HEK293 (cell line): Measurements from ENCODE around the gene GNB2.

ENCODE experiments used
- CTCF ChIA-PET: fragments of 350-600 bp; formaldehyde crosslinking; extraction: SDS; loops from one replicate; lab custom pipeline; 2021; ENCODE audit warnings: antibody characterized with exemption; lab: Yijun Ruan, JAX
- POLR2A ChIA-PET: fragments of 300-600 bp; formaldehyde crosslinking; extraction: SDS; loops from one replicate; lab custom pipeline; 2020; ENCODE audit warnings: antibody characterized with exemption, inconsistent platforms; lab: Yijun Ruan, JAX
- H3K27ac ChIP-seq: fragments of 200-500 bp; sonication (Bioruptor generic); 2 replicates; pipeline ENCODE4 v1.5.1; 2014; ENCODE audit warnings: low read depth, low read length, control low read depth, inconsistent platforms; ENCODE audit errors: extremely low read depth
- H3K36me3 ChIP-seq, 2 experiments: fragments of 200-500 bp in 1 of 2; sonication (Bioruptor generic) in 1 of 2; 1 replicate in 1 of 2; 2 replicates in 1 of 2; pipeline ENCODE4 v1.5.1; 2014 to 2017; ENCODE audit warnings: inconsistent platforms in 2 of 2, low read length in 2 of 2; ENCODE audit not compliant: control insufficient read depth in 2 of 2, insufficient read depth in 1 of 2
- H3K4me1 ChIP-seq: fragments of 200-500 bp; sonication (Bioruptor generic); 2 replicates; pipeline ENCODE4 v1.5.1; 2014; ENCODE audit warnings: mild to moderate bottlenecking, low read length, inconsistent platforms; ENCODE audit not compliant: control insufficient read depth, insufficient read depth
- H3K4me3 ChIP-seq: 2 replicates; pipeline ENCODE4 v1.5.1; 2011; ENCODE audit warnings: low read depth, mild to moderate bottlenecking, control low read depth, low read length, moderate library complexity
- H3K9me3 ChIP-seq: fragments of 200-500 bp; sonication (Bioruptor generic); 2 replicates; pipeline ENCODE4 v1.5.1; 2014; ENCODE audit warnings: low read depth, low read length, inconsistent platforms; ENCODE audit not compliant: control insufficient read depth, insufficient read depth
- GLIS2 ChIP-seq: fragments of 450-650 bp; formaldehyde crosslinking; IDR thresholded peaks from 2 replicates; pipeline ENCODE4 v1.5.1; 2016; ENCODE audit warnings: missing biosample characterization, missing genetic modification characterization
- HIC1 ChIP-seq: fragments of 450-650 bp; formaldehyde crosslinking; IDR thresholded peaks from 2 replicates; pipeline ENCODE4 v1.5.1; 2016; ENCODE audit warnings: missing biosample characterization, missing genetic modification characterization
- MZF1 ChIP-seq: fragments of 450-650 bp; formaldehyde crosslinking; IDR thresholded peaks from 2 replicates; pipeline ENCODE4 v1.5.1; 2017; ENCODE audit warnings: missing biosample characterization, missing genetic modification characterization, borderline replicate concordance
- ZBTB26 ChIP-seq: fragments of 450-650 bp; formaldehyde crosslinking; optimal IDR thresholded peaks from 2 replicates; pipeline ENCODE3; 2016; ENCODE audit warnings: missing biosample characterization, mild to moderate bottlenecking, missing genetic modification characterization
- ZBTB7A ChIP-seq: fragments of 450-650 bp; formaldehyde crosslinking; IDR thresholded peaks from 2 replicates; pipeline ENCODE4 v1.5.1; 2016; ENCODE audit warnings: low read depth, missing biosample characterization, missing genetic modification characterization
- ZFP37 ChIP-seq: fragments of 450-650 bp; formaldehyde crosslinking; IDR thresholded peaks from 2 replicates; pipeline ENCODE4 v1.5.1; 2016; ENCODE audit warnings: missing biosample characterization, missing genetic modification characterization
- ZFP69B ChIP-seq: fragments of 450-650 bp; formaldehyde crosslinking; IDR thresholded peaks from 2 replicates; pipeline ENCODE4 v1.5.1; 2016; ENCODE audit warnings: missing biosample characterization, missing genetic modification characterization
- ZIC2 ChIP-seq: fragments of 450-650 bp; formaldehyde crosslinking; IDR thresholded peaks from 2 replicates; pipeline ENCODE4 v1.5.1; 2016; ENCODE audit warnings: missing biosample characterization, missing genetic modification characterization
- ZNF132 ChIP-seq: fragments of 450-650 bp; formaldehyde crosslinking; IDR thresholded peaks from 2 replicates; pipeline ENCODE4 v1.5.1; 2017; ENCODE audit warnings: missing biosample characterization, missing genetic modification characterization, borderline replicate concordance
- ZNF16 ChIP-seq: fragments of 450-650 bp; formaldehyde crosslinking; IDR thresholded peaks from 2 replicates; pipeline ENCODE4 v1.5.1; 2016; ENCODE audit warnings: low read depth, missing biosample characterization, missing genetic modification characterization
- ZNF184 ChIP-seq: fragments of 450-650 bp; IDR thresholded peaks from 2 replicates; pipeline ENCODE4 v1.5.1; 2018; ENCODE audit warnings: missing biosample characterization, mild to moderate bottlenecking, missing genetic modification characterization
- ZNF214 ChIP-seq: fragments of 450-650 bp; formaldehyde crosslinking; IDR thresholded peaks from 2 replicates; pipeline ENCODE4 v1.5.1; 2017; ENCODE audit warnings: missing biosample characterization, mild to moderate bottlenecking, missing genetic modification characterization, borderline replicate concordance
- ZNF366 ChIP-seq: fragments of 450-650 bp; formaldehyde crosslinking; conservative IDR thresholded peaks from 2 replicates; pipeline ENCODE4 v1.5.1; 2016; ENCODE audit warnings: missing biosample characterization, missing genetic modification characterization
- ZNF398 ChIP-seq: fragments of 450-650 bp; formaldehyde crosslinking; IDR thresholded peaks from 2 replicates; pipeline ENCODE4 v1.5.1; 2017; ENCODE audit warnings: missing biosample characterization, missing genetic modification characterization
- ZNF548 ChIP-seq: fragments of 450-650 bp; formaldehyde crosslinking; IDR thresholded peaks from 2 replicates; pipeline ENCODE4 v1.5.1; 2016; ENCODE audit warnings: missing biosample characterization, missing genetic modification characterization
- ZNF549 ChIP-seq: fragments of 450-650 bp; IDR thresholded peaks from 2 replicates; pipeline ENCODE4 v1.5.1; 2018; ENCODE audit warnings: missing biosample characterization, missing genetic modification characterization, mild to moderate bottlenecking, inconsistent platforms, moderate library complexity
- ZNF561 ChIP-seq: fragments of 450-650 bp; IDR thresholded peaks from 2 replicates; pipeline ENCODE4 v1.5.1; 2018; ENCODE audit warnings: missing biosample characterization, missing genetic modification characterization, borderline replicate concordance
- ZNF585B ChIP-seq: fragments of 450-650 bp; formaldehyde crosslinking; IDR thresholded peaks from 2 replicates; pipeline ENCODE4 v1.5.1; 2016; ENCODE audit warnings: missing biosample characterization, missing genetic modification characterization
- ZNF660 ChIP-seq: fragments of 450-650 bp; IDR thresholded peaks from 2 replicates; pipeline ENCODE4 v1.5.1; 2018; ENCODE audit warnings: missing biosample characterization, mild to moderate bottlenecking, missing genetic modification characterization
- ZNF747 ChIP-seq: fragments of 450-650 bp; formaldehyde crosslinking; IDR thresholded peaks from 2 replicates; pipeline ENCODE4 v1.5.1; 2016; ENCODE audit warnings: missing biosample characterization, missing genetic modification characterization
- ZNF776 ChIP-seq: fragments of 450-650 bp; formaldehyde crosslinking; IDR thresholded peaks from 2 replicates; pipeline ENCODE4 v1.5.0; 2017; ENCODE audit warnings: missing biosample characterization, missing genetic modification characterization, borderline replicate concordance
- ZNF777 ChIP-seq: fragments of 450-650 bp; formaldehyde crosslinking; IDR thresholded peaks from 2 replicates; pipeline ENCODE4 v1.5.1; 2017; ENCODE audit warnings: missing biosample characterization, missing genetic modification characterization, borderline replicate concordance
- ZNF830 ChIP-seq: fragments of 450-650 bp; IDR thresholded peaks from 2 replicates; pipeline ENCODE4 v1.5.0; 2018; ENCODE audit warnings: missing biosample characterization, missing genetic modification characterization, low read depth, mild to moderate bottlenecking, moderate library complexity
- ZXDB ChIP-seq: fragments of 450-650 bp; formaldehyde crosslinking; IDR thresholded peaks from 2 replicates; pipeline ENCODE4 v1.5.1; 2016; ENCODE audit warnings: missing biosample characterization, missing genetic modification characterization
- TF ChIP-seq, protein P1 (sequence below): fragments of 450-650 bp; formaldehyde crosslinking; IDR thresholded peaks from 2 replicates; pipeline ENCODE4 v1.5.1; 2016; ENCODE audit warnings: missing biosample characterization, missing genetic modification characterization, borderline replicate concordance

GNB2 gene

GRCh38 chr7:100693312-100694097 is 20.0 kb downstream of the GNB2 start (continued):
- no peak for TF ChIP-seq ZNF777 (tag by site-specific recombination)
- TF ChIP-seq ZNF548: no peak
- no peak for TF ChIP-seq ZNF830 (tag by site-specific recombination)
- TF ChIP-seq ZNF16 (tag by site-specific recombination): no peak
- TF ChIP-seq ZIC2 (tag by site-specific recombination): 0 out of 2 replicates have a peak, but pooled peaks have one; percentile 13
- no peak for TF ChIP-seq ZFP37
- no peak for TF ChIP-seq ZBTB7A
- no peak for TF ChIP-seq ZFP69B (tag by site-specific recombination)
- TF ChIP-seq ZNF561 (tag by site-specific recombination): no peak
- TF ChIP-seq ZNF776 (tag by site-specific recombination): no peak
- TF ChIP-seq GLIS2 (tag by site-specific recombination): peak; percentile 76
- no peak for TF ChIP-seq ZNF585B (tag by site-specific recombination)
- TF ChIP-seq, protein P1, sequence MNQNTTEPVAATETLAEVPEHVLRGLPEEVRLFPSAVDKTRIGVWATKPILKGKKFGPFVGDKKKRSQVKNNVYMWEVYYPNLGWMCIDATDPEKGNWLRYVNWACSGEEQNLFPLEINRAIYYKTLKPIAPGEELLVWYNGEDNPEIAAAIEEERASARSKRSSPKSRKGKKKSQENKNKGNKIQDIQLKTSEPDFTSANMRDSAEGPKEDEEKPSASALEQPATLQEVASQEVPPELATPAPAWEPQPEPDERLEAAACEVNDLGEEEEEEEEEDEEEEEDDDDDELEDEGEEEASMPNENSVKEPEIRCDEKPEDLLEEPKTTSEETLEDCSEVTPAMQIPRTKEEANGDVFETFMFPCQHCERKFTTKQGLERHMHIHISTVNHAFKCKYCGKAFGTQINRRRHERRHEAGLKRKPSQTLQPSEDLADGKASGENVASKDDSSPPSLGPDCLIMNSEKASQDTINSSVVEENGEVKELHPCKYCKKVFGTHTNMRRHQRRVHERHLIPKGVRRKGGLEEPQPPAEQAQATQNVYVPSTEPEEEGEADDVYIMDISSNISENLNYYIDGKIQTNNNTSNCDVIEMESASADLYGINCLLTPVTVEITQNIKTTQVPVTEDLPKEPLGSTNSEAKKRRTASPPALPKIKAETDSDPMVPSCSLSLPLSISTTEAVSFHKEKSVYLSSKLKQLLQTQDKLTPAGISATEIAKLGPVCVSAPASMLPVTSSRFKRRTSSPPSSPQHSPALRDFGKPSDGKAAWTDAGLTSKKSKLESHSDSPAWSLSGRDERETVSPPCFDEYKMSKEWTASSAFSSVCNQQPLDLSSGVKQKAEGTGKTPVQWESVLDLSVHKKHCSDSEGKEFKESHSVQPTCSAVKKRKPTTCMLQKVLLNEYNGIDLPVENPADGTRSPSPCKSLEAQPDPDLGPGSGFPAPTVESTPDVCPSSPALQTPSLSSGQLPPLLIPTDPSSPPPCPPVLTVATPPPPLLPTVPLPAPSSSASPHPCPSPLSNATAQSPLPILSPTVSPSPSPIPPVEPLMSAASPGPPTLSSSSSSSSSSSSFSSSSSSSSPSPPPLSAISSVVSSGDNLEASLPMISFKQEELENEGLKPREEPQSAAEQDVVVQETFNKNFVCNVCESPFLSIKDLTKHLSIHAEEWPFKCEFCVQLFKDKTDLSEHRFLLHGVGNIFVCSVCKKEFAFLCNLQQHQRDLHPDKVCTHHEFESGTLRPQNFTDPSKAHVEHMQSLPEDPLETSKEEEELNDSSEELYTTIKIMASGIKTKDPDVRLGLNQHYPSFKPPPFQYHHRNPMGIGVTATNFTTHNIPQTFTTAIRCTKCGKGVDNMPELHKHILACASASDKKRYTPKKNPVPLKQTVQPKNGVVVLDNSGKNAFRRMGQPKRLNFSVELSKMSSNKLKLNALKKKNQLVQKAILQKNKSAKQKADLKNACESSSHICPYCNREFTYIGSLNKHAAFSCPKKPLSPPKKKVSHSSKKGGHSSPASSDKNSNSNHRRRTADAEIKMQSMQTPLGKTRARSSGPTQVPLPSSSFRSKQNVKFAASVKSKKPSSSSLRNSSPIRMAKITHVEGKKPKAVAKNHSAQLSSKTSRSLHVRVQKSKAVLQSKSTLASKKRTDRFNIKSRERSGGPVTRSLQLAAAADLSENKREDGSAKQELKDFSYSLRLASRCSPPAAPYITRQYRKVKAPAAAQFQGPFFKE (tag by site-specific recombination): no peak
- no peak for TF ChIP-seq ZXDB
- peak; percentile 63 for TF ChIP-seq ZBTB26 (tag by site-specific recombination)
- no peak for TF ChIP-seq MZF1 (tag by site-specific recombination)
- no peak for TF ChIP-seq ZNF660 (tag by site-specific recombination)
- TF ChIP-seq, all 188 proteins: peak for 8

GRCh38 chr7:100694098-100694745 is 20.7 kb downstream of the GNB2 start, which contains the start of gene GIGYF1:
GIGYF1 (minus strand) TSS chr7:100694250; CDS start chr7:100688238, 6,012 bp downstream.
- H3K9me3 ChIP-seq: no peaks in the 10 kb centered on the region
- peak within 1 kb of the TSS; percentile 56 for H3K4me3 ChIP-seq
- H3K36me3 ChIP-seq: peaks cover 0 to 12% of the 10 kb centered on the region in 2 experiments; a peak in 2 of 3 replicates
- ChIA-PET CTCF (interaction anchor here (0.6 to 2.4 kb wide), 3 partner anchors 11 to 225 kb away, joined by 3 to 20 read pairs (median 3); partner anchors contain the start of gene POP7), POLR2A (interaction anchor here (1.1 to 2.8 kb wide), 3 partner anchors 12 to 108 kb away, joined by 3 to 15 read pairs (median 6); partner anchors contain the start of genes FBXO24, LRCH4 and POP7)
- H3K4me1 ChIP-seq: peaks cover 2% of the 10 kb centered on the region; the same call in 1 of the 2 replicates
- peak within 1 kb of the TSS; percentile 76; the same call in 1 of the 2 replicates for H3K27ac ChIP-seq
- no peak for TF ChIP-seq ZNF747 (tag by site-specific recombination)
- TF ChIP-seq ZNF214 (tag by site-specific recombination): no peak
- no peak for TF ChIP-seq ZNF366 (tag by site-specific recombination)
- peak; percentile 65; the same call in 1 of the 2 replicates for TF ChIP-seq ZNF398 (tag by site-specific recombination)
- no peak for TF ChIP-seq ZNF184 (tag by site-specific recombination)
- TF ChIP-seq ZNF132 (tag by site-specific recombination): no peak
- TF ChIP-seq ZNF549 (tag by site-specific recombination): no peak
- TF ChIP-seq HIC1 (tag by site-specific recombination): no peak
